ENCODE results near the gene RNF126. TPM values are rescaled to one million over a fixed set of nuclear protein-coding genes. Genes with fewer than 3 reads are reported as not detected.

The RNF126 gene
- total and polyA plus RNA-seq, 2 of the 4 experiments (the other 2 are of a cell fraction), result 7.0 to 27.4 TPM

DNA sequence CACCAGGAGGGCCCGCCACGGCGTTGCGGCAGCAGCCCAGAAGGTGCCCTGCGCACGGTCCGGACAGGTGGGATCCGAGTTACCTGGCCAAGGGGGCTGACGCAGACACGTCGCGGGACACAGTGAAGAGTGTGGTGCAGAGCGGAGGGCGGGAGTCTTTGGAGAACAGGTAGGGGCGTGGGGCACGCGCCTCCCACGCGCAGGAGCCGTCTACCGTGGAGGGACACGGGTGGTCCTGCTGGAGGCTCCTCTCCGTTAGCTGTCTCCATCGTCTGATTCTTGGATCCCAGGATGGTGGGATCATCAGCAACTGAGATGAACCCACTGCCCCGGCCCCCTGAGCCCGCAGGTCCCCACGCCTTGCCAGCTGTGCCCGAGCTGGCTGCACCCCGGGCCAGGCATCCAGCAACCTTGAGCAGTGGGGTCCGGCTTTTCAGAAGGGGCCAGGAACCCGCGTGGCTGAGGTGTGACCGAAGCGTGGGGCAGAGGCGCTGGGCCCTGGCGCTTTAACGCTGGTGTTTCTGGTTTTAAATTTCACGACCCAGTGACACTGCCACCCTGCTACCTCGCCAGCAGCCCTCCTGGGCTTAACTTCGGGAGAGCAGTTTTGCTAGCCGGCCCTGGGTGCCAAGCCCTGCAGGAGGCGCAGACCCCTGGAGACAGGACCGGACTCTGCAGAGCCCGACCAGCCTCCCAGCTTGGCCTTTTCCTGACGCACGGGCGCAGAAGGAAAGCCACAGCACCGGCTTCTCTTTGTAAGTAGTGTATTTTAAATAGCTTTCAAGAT is 16.0 kb downstream of the RNF126 start:
- H3K9me1 ChIP-seq (ENCODE audit: insufficient read depth, low read length), result no peaks in the 10 kb centered on the region
- H3K9ac ChIP-seq (ENCODE audit: low read depth, low read length), result no peak overlapping the region
- H3K36me3 ChIP-seq (ENCODE audit: control insufficient read depth, insufficient read depth, low read length), result peaks cover 47% of the 10 kb centered on the region
- TF ChIP-seq CHD1 (IDR thresholded peaks at IDR 0.05; ENCODE audit: low read depth, low read length), result no peak
- TF ChIP-seq RAD21 (IDR thresholded peaks at IDR 0.05; ENCODE audit: low read length), result no peak
- TF ChIP-seq, protein P1, sequence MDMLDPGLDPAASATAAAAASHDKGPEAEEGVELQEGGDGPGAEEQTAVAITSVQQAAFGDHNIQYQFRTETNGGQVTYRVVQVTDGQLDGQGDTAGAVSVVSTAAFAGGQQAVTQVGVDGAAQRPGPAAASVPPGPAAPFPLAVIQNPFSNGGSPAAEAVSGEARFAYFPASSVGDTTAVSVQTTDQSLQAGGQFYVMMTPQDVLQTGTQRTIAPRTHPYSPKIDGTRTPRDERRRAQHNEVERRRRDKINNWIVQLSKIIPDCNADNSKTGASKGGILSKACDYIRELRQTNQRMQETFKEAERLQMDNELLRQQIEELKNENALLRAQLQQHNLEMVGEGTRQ (IDR thresholded peaks at IDR 0.05; ENCODE audit: low read depth, low read length), result no peak
- TF ChIP-seq ELK1 (IDR thresholded peaks at IDR 0.05; ENCODE audit: borderline replicate concordance, low read depth, low read length), result no peak
- TF ChIP-seq MAZ (IDR thresholded peaks at IDR 0.05; ENCODE audit: borderline replicate concordance, low read depth, low read length), result no peak
- no peak for TF ChIP-seq MXI1 (IDR thresholded peaks at IDR 0.05; ENCODE audit: borderline replicate concordance, low read depth, low read length)
- TF ChIP-seq SMC3 (IDR thresholded peaks at IDR 0.05; ENCODE audit: low read depth, low read length), result no peak
- TF ChIP-seq MAFK (IDR thresholded peaks at IDR 0.05; ENCODE audit: low read depth, low read length), result no peak
- TF ChIP-seq NFE2L2 (IDR thresholded peaks at IDR 0.05; ENCODE audit: low read depth, low read length), result no peak
- no peak for TF ChIP-seq RCOR1 (IDR thresholded peaks at IDR 0.05; ENCODE audit: insufficient replicate concordance, low read length)
- TF ChIP-seq POLR2A (IDR thresholded peaks at IDR 0.05; ENCODE audit: low read depth, low read length), result no peak
- TF ChIP-seq BHLHE40 (IDR thresholded peaks at IDR 0.05; ENCODE audit: low read depth, low read length), result no peak
- no peak for TF ChIP-seq FOS (IDR thresholded peaks at IDR 0.05; ENCODE audit: low read depth, low read length)
- TF ChIP-seq, protein P2, sequence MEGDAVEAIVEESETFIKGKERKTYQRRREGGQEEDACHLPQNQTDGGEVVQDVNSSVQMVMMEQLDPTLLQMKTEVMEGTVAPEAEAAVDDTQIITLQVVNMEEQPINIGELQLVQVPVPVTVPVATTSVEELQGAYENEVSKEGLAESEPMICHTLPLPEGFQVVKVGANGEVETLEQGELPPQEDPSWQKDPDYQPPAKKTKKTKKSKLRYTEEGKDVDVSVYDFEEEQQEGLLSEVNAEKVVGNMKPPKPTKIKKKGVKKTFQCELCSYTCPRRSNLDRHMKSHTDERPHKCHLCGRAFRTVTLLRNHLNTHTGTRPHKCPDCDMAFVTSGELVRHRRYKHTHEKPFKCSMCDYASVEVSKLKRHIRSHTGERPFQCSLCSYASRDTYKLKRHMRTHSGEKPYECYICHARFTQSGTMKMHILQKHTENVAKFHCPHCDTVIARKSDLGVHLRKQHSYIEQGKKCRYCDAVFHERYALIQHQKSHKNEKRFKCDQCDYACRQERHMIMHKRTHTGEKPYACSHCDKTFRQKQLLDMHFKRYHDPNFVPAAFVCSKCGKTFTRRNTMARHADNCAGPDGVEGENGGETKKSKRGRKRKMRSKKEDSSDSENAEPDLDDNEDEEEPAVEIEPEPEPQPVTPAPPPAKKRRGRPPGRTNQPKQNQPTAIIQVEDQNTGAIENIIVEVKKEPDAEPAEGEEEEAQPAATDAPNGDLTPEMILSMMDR (conservative IDR thresholded peaks at IDR 0.05; ENCODE audit: low read depth, low read length), result no peak
- TF ChIP-seq RFX5 (IDR thresholded peaks at IDR 0.05; ENCODE audit: low read depth, low read length), result no peak
- H2BK20ac ChIP-seq (ENCODE audit: low read depth, low read length), result no peak overlapping the region
- H3K4me2 ChIP-seq (ENCODE audit: low read depth, low read length), result no peak overlapping the region
- POLR2A ChIA-PET (ENCODE audit: unreplicated experiment), result no interaction called here
- no peak overlapping the region for H2BK15ac ChIP-seq (ENCODE audit: low read depth, low read length)
- dilution Hi-C loops (cut with HindIII; ENCODE audit: low sequenced_read_pairs, unreplicated experiment), result no loop called here
- H2AK5ac ChIP-seq (ENCODE audit: low read depth, low read length), result no peak overlapping the region
- no peak overlapping the region for H3K23ac ChIP-seq (ENCODE audit: low read depth, low read length)
- H2AFZ ChIP-seq (replicated peaks; ENCODE audit: low read length, poor library complexity), result no peak overlapping the region
- no peak overlapping the region for H3K4me3 ChIP-seq (ENCODE audit: insufficient read depth, low read depth, low read length)
- H3K4me1 ChIP-seq (ENCODE audit: control insufficient read depth, insufficient read depth, low read length), result no peaks in the 10 kb centered on the region
- CTCF ChIA-PET, result no interaction called here
- H4K8ac ChIP-seq (ENCODE audit: low read depth in 2 of 2, low read length in 2 of 2), result no peak overlapping the region
- WGBS, 2 experiments (ENCODE audit: extremely low coverage in 2 of 2, insufficient read length in 1 of 2), result 94% methylated on average over 30 of the region's 48 CpGs; no CpG with 5 or more reads in 1 of the 2 experiments
- no TSS peak for BruUV-seq (replicated peaks)
- H3K56ac ChIP-seq (ENCODE audit: extremely low read depth, insufficient read depth, low read length), result no peak overlapping the region
- H3K18ac ChIP-seq (ENCODE audit: low read depth, low read length), result no peak overlapping the region
- no peaks in the 10 kb centered on the region for H3K9me3 ChIP-seq (ENCODE audit: control insufficient read depth, insufficient read depth, low read length)
- in situ Hi-C loops (cut with MboI; ENCODE audit: low sequenced_read_pairs), result no loop called here
- no peak overlapping the region for H4K91ac ChIP-seq (ENCODE audit: insufficient read depth, low read depth, low read length)
- no peak for DNase-seq
- no peak overlapping the region for H3K27ac ChIP-seq (ENCODE audit: insufficient read depth, low read length)
- H2BK5ac ChIP-seq (ENCODE audit: low read depth, low read length, poor library complexity, severe bottlenecking), result no peak overlapping the region
- peaks cover 5% of the 10 kb centered on the region; the same call in 1 of the 2 replicates for H4K20me1 ChIP-seq (ENCODE audit: insufficient read depth, low read length)
- H3K4ac ChIP-seq (ENCODE audit: low read depth, low read length), result no peak overlapping the region
- no peak overlapping the region for H3K14ac ChIP-seq (replicated peaks; ENCODE audit: low read depth, low read length)
- H3K79me1 ChIP-seq (ENCODE audit: low read depth in 1 of 2, low read length in 2 of 2), result peaks cover 0 to 9% of the 10 kb centered on the region in 2 experiments; a peak in 1 of 4 replicates
- H2BK120ac ChIP-seq (ENCODE audit: low read depth, low read length), result no peak overlapping the region
- H2AK9ac ChIP-seq (replicated peaks; ENCODE audit: low read depth, low read length, poor library complexity), result peak overlapping the region; percentile 55
- no peak for ATAC-seq (ENCODE audit: low read depth)
- no peaks in the 10 kb centered on the region for H3K27me3 ChIP-seq (ENCODE audit: control insufficient read depth, insufficient read depth, low read length)
- intact Hi-C loops (cut with micrococcal nuclease), result no loop called here
- H4K5ac ChIP-seq (ENCODE audit: low read depth, low read length), result no peak overlapping the region
